Gastroesophageal sphincter (tissue), 3 donors: Measurements from ENCODE around the gene RFX8.

ENCODE experiments used
- EP300 ChIP-seq: sonication (generic); formaldehyde crosslinking; IDR thresholded peaks from one replicate; pipeline ENCODE4 v1.6.1; 2017; ENCODE audit warnings: antibody characterized with exemption, mild to moderate bottlenecking
- POLR2A ChIP-seq, 2 donors: fragments of 450-650 bp; IDR thresholded peaks; one replicate each; pipeline ENCODE4 v1.6.1; 2017; ENCODE audit warnings: antibody characterized with exemption in 2 of 2, mild to moderate bottlenecking in 2 of 2, moderate library complexity in 1 of 2
- TF ChIP-seq, protein P1 (sequence below), 4 experiments: fragments of 200-600 bp in 2 of 4; fragments of 450-650 bp in 2 of 4; sonication (generic) in 1 of 4; IDR thresholded peaks; one replicate each; pipeline ENCODE4 v1.5.1; 2017 to 2019; ENCODE audit warnings: antibody characterized with exemption in 4 of 4, mild to moderate bottlenecking in 2 of 4, moderate library complexity in 2 of 4

DNA sequence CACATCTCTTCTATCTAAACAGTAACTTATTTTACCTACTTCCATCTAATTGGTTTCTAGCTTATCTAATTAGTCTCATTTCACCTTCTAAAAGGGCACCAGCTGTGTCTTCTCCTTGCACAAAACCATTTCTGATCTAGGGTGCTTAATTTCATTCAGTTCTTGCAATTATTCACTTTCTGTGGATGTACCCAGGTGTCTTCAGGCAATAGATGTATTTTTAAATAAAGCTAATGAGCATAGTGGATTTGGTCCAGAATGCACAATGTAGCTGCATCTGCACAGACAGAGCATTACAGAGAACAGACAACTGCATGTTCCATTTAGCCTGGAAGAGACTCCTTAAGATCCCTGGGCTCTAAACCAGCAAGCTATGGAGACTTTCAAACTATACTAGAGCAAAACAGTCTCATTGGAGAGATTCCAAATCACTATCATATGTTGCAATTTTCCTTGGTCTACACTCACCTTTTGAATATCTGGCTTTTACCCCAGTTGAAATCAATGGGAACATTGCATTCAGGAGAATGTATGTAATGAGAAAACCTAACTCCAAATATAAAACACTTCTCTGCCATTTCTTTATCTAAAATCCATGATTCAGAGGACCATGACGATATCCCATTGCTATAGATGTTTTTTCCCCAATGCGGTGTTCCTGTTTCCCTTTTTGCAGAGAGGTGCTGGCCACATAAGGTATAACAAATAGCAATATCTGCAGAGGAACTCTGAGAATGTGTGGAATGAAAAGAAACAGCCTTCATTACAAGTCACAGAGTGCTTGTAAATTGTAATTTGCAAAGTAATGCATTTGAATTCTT is 3.5 kb upstream of the RFX8 start:
- TF ChIP-seq, protein P1, sequence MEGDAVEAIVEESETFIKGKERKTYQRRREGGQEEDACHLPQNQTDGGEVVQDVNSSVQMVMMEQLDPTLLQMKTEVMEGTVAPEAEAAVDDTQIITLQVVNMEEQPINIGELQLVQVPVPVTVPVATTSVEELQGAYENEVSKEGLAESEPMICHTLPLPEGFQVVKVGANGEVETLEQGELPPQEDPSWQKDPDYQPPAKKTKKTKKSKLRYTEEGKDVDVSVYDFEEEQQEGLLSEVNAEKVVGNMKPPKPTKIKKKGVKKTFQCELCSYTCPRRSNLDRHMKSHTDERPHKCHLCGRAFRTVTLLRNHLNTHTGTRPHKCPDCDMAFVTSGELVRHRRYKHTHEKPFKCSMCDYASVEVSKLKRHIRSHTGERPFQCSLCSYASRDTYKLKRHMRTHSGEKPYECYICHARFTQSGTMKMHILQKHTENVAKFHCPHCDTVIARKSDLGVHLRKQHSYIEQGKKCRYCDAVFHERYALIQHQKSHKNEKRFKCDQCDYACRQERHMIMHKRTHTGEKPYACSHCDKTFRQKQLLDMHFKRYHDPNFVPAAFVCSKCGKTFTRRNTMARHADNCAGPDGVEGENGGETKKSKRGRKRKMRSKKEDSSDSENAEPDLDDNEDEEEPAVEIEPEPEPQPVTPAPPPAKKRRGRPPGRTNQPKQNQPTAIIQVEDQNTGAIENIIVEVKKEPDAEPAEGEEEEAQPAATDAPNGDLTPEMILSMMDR (IDR thresholded peaks at IDR 0.05): no peak
- no peak for TF ChIP-seq POLR2A (IDR thresholded peaks at IDR 0.05)
- TF ChIP-seq EP300: no peak
